Measurements from ENCODE around the gene GOLGA8N.
"Not testable (repeated sequence)": the region's sequence is repeated elsewhere in the genome, so short reads cannot be mapped to it uniquely, and the experiment has no call there.

Gene GOLGA8N

GRCh38 chr15:32593151-32593550 is at the start of gene GOLGA8N:
TSS of gene GOLGA8N (plus strand) at chr15:32593456.
- not testable (repeated sequence) for H3K4me3 ChIP-seq (replicated peaks; ENCODE audit: low read depth, low read length); DNase-seq (ENCODE audit: low read depth)

- not testable (repeated sequence) for H3K4me3 ChIP-seq (replicated peaks; ENCODE audit: low read depth, low read length); DNase-seq (ENCODE audit: low read depth)
Measured at GRCh38 chr15:32543456-32543855, 49.8 kb upstream of the GOLGA8N start.

GRCh38 chr15:32545129-32545528 is 48.1 kb upstream of the GOLGA8N start:
- not testable (repeated sequence) for DNase-seq (ENCODE audit: low read depth); H3K4me3 ChIP-seq (replicated peaks; ENCODE audit: low read depth, low read length)

- DNase-seq (ENCODE audit: low read depth); H3K4me3 ChIP-seq (replicated peaks; ENCODE audit: low read depth, low read length): not testable (repeated sequence)
Measured at GRCh38 chr15:32554587-32554986, 38.7 kb upstream of the GOLGA8N start.

GRCh38 chr15:32562198-32562597 is 31.1 kb upstream of the GOLGA8N start:
- DNase-seq (ENCODE audit: low read depth), result not testable (repeated sequence)

GRCh38 chr15:32568988-32569387 is 24.3 kb upstream of the GOLGA8N start:
- not testable (repeated sequence) for DNase-seq (ENCODE audit: low read depth); H3K4me3 ChIP-seq (replicated peaks; ENCODE audit: low read depth, low read length)

More at GRCh38 chr15:32562198-32562597, 31.1 kb upstream of the GOLGA8N start:
- not testable (repeated sequence) for H3K4me3 ChIP-seq (replicated peaks; ENCODE audit: low read depth, low read length)

- not testable (repeated sequence) for DNase-seq (ENCODE audit: low read depth)
Measured at GRCh38 chr15:32578482-32578881, 14.8 kb upstream of the GOLGA8N start.

GRCh38 chr15:32585844-32586243 is 7.4 kb upstream of the GOLGA8N start:
- not testable (repeated sequence) for DNase-seq (ENCODE audit: low read depth); H3K4me3 ChIP-seq (replicated peaks; ENCODE audit: low read depth, low read length)

More at GRCh38 chr15:32578482-32578881, 14.8 kb upstream of the GOLGA8N start:
- not testable (repeated sequence) for H3K4me3 ChIP-seq (replicated peaks; ENCODE audit: low read depth, low read length)

GRCh38 chr15:32609518-32609917 is 16.3 kb downstream of the GOLGA8N start:
- not testable (repeated sequence) for H3K4me3 ChIP-seq (replicated peaks; ENCODE audit: low read depth, low read length); DNase-seq (ENCODE audit: low read depth)

- H3K4me3 ChIP-seq (replicated peaks; ENCODE audit: low read depth, low read length), result not testable (repeated sequence)
- DNase-seq (ENCODE audit: low read depth), result peak; percentile 65
Measured at GRCh38 chr15:32610719-32611118, 17.5 kb downstream of the GOLGA8N start.

- DNase-seq (ENCODE audit: low read depth), result not testable (repeated sequence)
Measured at GRCh38 chr15:32614712-32615050, 21.4 kb downstream of the GOLGA8N start.

GRCh38 chr15:32615051-32615870 is 22.0 kb downstream of the GOLGA8N start, which contains the start of gene ARHGAP11A:
TSS of gene ARHGAP11A (plus strand) at chr15:32615504. CDS start at chr15:32616212, 708 bp downstream.
- peak within 1 kb of the TSS; percentile 73 for H3K4me3 ChIP-seq (replicated peaks; ENCODE audit: low read depth, low read length)
- DNase-seq (ENCODE audit: low read depth), result peak; percentile 96

More at GRCh38 chr15:32614712-32615050, 21.4 kb downstream of the GOLGA8N start:
- peak overlapping the region; percentile 73 for H3K4me3 ChIP-seq (replicated peaks; ENCODE audit: low read depth, low read length)

GRCh38 chr15:32615871-32616426 is 22.7 kb downstream of the GOLGA8N start:
- H3K4me3 ChIP-seq (replicated peaks; ENCODE audit: low read depth, low read length), result peak overlapping the region; percentile 73
- not testable (repeated sequence) for DNase-seq (ENCODE audit: low read depth)

- no peak for TF ChIP-seq CTCF (IDR thresholded peaks at IDR 0.05; ENCODE audit: low read length, missing control alignments)
- no peak for DNase-seq (ENCODE audit: low read depth)
Measured at GRCh38 chr15:32636410-32636809, 43.2 kb downstream of the GOLGA8N start.

More at GRCh38 chr15:32636410-32636809, 43.2 kb downstream of the GOLGA8N start:
- no peak overlapping the region for H3K4me3 ChIP-seq (replicated peaks; ENCODE audit: low read depth, low read length)

All from fibroblast of pulmonary artery (primary cell).